Sciatic nerve (tissue), 2 donors: Measurements from ENCODE around the gene L3HYPDH. TPM values are rescaled to one million over a fixed set of nuclear protein-coding genes. Genes with fewer than 3 reads are reported as not detected.
A peak's percentile ranks its signal among the peaks of the same experiment; 100 is the strongest.
"Not testable (repeated sequence)": the region's sequence is repeated elsewhere in the genome, so short reads cannot be mapped to it uniquely, and the experiment has no call there.

Experiments used
- ATAC-seq: fragments of 200-7000 bp; cut with Tn5 transposase; one replicate; pipeline ENCODE4 v1.9.1; 2020; ENCODE audit warnings: mild to moderate bottlenecking, moderate library complexity
- DNase-seq: peaks from one replicate; pipeline ENCODE4 v3.0.0-alpha.2; 2020; ENCODE audit warnings: low spot score
- intact Hi-C: fragments of 100-400 bp; cut with DNase I; formaldehyde crosslinking; loops from one replicate; pipeline ENCODE4 v1.14.2; 2022
- total RNA-seq: library from RNA; stranded (reverse); fragmentation: NEBNext Ultra II Directional; extraction: Animal tissue kit (Norgen Biotek cat#: 25700); gene quantifications from one replicate; pipeline ENCODE4 v1.2.1, GENCODE V29; 2021
- donor health status: DM: no; HTN: no; CAD: no.
- donor health status: DM: no; HTN: no; CAD: no.

Gene L3HYPDH
- total RNA-seq, 1 donor from 2014 or later = 46.1 TPM

DNA sequence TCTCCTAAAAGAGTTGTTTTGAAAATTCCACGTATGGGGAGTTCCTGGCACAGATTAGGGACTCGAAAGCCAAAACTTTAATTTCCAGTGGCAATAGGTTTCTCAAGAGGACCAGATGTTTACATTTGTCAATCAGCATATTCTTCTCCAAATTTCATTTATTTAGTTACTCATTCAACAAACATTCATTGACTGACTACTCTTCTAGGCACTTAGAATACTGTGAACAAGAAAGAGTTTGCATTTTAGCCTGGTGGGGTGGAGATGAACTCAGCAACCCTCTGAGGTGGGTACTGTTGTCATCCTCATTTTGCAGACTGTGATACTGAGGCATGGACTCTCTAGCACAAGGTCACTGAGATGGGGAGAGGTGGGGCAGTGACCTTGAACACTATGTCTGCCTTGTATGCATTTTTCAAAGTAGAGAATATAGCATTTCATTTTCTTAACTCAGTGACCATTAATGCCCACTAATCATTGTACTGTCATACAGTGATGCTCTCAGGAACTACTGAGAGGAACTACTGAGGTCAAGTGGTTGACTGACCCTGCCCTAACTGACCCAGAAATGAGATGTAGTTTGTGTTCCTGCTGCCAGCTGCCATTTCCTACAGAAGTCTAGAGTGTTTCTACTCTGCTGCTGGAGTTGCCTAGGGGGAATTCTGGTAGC is 2.2 kb downstream of the L3HYPDH start:
- intact Hi-C loops = no loop called here
- ATAC-seq (no peak), DNase-seq (no peak)

DNA sequence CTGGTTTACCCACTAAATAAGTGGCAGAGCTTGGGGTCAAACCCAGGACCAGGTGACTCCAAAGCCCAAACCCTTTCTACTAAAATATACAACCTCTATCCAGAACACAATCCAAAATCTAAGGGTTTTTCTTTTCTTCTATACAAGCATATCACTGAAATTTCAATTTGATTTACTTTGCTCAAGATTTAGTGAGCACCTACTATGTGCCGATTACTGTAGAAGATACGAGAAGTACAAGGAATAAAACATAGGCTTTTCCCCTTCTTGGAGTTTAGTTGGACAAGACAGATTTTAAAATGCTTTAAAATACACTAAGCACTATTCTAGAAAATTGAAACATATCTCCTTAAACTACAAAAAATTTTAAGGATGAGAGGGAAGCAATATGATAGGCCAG is 2.8 kb downstream of the L3HYPDH start:
- DNase-seq (no peak), ATAC-seq (no peak)
- intact Hi-C loops = no loop called here

DNA sequence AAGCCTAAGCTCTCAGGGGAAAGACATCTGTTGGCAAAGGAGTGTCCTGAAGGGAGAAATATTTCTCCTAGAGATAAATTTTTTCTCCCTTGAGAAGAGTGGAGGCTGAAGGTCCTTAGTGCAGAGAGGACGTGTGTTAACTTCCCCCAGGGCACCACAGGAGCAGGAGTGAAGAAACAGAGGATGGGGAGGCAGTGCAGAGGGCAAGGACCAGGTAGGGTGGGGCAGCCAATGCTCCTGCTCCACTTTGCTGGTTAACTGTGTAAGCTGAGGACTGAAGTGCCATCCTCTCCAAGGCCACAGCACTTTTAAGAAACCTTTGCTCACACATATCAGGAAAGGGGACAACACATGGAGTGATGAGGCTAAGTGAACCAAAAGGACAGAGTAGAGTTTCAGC is 4.0 kb downstream of the L3HYPDH start:
- ATAC-seq (no peak), DNase-seq (no peak)
- intact Hi-C loops = no loop called here

DNA sequence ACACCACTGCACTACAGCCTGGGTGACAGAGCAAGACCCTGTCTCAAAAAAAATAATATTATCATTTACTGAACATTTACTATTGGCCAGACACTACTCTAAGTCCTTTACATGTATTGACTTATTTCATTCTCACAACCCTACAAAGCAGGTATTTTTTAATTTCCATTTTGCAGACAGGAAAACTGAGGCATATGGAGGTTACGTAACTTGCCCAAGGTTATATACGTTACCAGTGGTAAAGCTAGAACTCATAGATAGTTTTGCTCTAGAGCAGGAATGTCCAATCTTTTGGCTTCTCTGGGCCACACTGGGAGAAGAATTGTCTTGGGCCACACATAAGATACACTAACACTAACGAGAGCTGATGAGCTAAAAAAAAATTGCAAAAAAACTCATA is 5.7 kb downstream of the L3HYPDH start:
- intact Hi-C loops = no loop called here
- no peak for ATAC-seq
- DNase-seq = no peak

DNA sequence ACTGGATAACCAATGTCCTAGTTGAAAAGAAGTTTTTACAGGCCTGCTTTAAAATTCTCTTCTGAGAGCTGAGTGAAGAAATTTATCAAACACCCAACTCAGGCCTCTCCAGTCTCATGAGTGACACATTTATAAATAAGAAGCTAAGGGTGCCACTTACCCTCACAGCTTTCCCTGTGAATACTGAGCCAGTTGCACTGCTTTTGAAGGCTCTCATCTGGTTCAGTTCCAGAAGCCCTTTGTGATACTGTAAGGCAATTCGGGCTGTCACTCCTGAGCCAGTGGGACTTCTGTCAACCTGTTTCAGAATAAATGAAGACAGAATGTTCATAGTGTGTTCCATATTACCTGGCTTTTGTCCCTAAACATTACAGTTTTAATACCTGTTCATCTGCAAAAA is 8.5 kb downstream of the L3HYPDH start:
- DNase-seq (no peak), ATAC-seq (no peak)
- intact Hi-C loops = no loop called here

DNA sequence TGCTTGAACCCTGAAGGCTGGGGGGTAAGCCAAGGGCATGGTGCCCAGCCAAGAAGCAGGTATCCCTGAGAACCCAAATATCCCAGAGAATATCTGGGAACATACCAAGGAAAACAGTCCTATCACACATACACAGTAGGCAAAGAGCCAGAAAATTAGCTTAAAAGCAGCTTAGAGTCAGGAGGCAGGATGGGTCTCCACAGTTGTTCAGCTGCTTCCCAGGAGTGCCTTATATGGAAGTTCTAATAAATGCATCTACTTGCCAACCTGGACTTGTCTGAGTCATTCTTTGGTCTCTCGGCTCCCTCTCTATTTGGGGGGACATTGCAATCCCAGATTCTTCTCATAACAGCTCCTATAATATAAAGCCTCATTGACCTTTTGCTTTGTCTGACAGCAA is 10.0 kb downstream of the L3HYPDH start:
- intact Hi-C loops = no loop called here
- ATAC-seq (no peak), DNase-seq (no peak)

DNA sequence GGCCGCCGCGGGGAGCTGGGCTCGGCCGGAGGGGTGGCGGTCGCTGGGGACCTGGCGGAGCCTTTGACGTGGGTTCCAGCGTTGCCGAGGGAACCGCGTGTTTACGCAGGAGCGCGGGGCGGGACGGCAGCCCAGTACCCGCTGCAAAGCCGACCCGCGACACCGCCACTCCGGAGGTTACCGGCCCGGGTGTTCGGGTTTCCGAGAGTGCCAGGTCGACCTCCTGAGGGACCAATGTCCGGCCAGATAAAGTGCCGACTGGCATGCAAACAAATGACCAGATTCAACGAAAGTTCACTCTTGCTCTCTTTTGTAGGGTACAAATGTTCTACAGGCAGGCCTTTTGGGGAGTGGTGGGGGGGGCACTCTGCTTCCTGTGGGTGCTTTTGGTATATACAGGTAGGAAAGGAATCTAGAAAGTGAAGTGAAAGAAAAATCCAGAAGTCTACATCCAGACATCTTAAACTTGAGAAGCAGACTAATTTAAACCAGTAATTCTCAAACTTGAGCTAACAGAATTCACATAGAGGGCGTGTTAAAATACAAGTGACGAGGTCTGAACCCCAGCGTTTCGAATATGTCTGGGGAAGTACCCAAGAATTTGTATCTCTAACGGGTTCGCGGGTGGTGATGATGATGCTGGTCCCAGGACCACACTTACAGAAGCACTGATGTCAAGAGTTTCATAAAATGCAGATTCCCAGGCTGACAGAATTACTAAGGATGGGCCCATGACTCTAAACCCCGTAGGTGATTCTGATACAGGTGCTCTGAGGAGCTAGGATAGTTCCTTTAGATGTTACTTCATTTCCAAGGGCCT is 18.7 kb downstream of the L3HYPDH start, which contains the start of gene GPR135:
TSS of gene GPR135 (minus strand) at position 65 of the 820 bp plus-strand sequence. CDS start 154 bp downstream, outside the sequence.
- intact Hi-C loops = no loop called here
- DNase-seq = no peak
- peak; percentile 82 for ATAC-seq

DNA sequence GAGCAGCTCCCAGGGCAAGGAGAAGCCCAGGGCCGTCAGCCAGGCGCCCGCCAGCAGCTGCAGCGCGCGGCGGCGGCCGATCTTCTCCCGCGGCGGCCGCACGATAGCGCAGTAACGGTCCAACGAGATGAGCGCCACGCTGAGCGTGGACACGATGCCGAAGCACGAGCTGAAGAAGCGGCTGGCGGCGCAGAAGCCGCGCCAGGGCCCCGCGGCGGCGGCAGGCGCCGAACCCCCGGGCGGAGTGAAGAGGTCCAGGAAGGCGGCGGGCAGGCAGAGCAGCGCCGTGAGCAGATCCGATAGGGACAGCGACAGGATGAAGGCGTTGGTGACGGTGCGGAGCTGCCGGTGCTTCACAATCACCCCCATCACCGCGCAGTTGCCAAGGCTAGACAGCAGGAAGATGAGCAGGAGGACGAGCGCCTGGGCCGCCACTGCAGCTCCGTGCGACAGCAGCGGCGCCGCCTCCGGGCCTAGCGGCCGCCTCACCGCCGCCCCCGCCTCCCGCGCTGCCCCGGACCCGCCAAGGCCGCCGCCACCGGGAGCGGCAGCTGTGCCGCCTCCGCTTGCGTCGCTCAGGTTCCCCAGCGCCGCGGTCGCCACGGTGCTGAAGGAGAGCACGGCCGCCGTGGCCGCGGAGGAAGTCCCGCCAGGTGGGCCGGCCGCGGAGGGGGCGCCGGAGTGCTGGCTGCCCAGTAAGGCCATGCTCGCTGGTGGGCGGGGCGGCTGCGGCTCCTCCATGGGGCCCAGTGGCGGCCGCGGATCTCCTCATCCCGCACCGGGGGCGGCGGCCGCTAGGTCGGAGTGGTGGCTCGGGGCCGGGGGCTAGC is 19.5 kb downstream of the L3HYPDH start:
- ATAC-seq = peak; percentile 81
- intact Hi-C loops = no loop called here
- DNase-seq = peak; percentile 80

DNA sequence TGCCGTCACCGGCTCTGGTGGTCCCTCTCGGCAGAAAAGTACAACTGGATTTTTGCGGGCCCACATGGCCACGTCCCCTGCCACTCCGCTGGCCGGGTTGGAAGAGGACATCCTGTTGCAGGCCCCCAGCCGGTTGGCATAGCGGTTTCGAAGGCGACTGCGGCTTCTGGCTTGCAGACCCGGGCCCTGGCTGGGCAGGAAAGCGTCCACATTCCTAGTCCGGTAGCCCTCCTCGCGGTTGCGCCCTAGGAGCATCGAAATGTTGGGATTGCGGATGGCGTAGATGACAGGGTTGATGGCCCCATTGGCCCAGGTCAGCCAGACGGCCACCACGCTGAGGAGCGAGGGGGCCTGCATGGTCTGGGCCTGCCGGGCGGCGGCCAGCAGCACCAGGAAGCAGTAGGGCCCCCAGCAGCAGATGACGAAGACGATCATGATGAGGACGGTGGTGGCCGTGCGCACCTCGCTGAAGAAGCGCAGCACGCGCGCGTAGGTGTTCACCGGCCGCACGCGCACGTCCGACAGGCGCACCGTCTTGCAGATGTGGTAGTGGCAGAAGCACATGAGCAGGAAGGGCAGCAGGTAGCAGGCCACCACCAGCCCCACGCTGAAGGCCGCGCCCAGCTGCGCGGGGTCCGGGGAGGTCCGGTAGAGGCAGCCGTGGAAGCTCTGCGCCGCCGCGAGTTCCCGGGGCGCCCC is 20.3 kb downstream of the L3HYPDH start:
- ATAC-seq = peak; percentile 32
- intact Hi-C loops = no loop called here
- no peak for DNase-seq

DNA sequence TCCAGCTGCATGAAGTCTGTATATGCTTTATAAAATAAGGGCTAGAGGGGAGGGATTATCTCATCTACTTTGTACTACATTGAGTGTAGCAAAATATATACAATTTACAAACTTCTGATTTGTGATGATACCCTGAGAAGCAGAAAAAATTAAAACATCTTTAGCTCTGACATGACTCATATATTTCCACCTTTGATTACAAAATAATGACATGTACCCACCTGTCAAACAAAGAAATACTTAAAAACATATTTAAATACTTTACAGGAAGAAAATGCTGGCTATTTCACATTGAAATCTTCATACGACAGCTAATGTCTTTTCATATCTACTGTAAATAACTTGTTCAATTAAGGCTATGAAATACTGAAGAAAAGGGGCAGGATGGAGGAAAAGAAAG is 22.3 kb downstream of the L3HYPDH start:
- DNase-seq (no peak), ATAC-seq (no peak)
- intact Hi-C loops = no loop called here

DNA sequence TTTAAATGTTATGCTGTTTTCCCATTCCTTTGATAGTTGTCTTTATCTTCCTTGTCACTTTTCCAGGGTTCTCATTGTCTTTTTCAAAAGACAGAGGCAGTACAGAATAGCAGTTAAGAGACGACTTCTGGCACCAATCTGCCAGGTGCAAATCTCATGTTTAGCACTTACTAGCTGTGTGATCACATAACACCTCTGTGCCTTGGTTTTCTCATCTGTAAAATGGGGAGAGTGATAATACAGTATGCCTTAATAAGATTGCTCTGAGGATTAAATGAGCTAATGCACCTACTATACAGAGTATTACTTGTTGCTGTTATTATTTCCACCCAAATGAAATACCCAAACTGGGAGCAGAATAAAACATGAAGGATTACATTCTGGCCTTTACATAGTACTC is 23.8 kb downstream of the L3HYPDH start:
- intact Hi-C loops = no loop called here
- DNase-seq (no peak), ATAC-seq (no peak)

DNA sequence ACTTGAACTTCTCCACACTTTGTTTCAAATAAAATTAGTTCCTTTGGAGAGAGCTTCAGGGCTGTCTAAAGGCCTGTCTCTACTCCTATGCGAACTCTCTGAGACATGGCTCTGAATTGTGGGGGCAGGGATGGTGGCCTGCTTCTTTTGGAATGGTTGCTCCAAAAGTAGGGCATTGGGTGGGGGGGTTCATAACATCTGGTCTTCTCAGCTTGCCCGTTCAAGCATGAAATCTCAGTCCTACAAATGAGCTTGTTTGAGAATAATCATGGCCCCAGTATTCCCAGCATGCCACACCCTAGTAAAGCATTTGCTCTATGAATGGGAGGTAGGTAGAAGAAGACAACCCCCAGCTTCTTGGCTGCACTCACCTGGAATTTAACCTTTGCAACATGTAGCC is 25.7 kb downstream of the L3HYPDH start:
- intact Hi-C loops = loop anchor here (5.0 kb wide), 1 partner anchor 336 kb away; no protein-coding TSS in a partner anchor

DNA sequence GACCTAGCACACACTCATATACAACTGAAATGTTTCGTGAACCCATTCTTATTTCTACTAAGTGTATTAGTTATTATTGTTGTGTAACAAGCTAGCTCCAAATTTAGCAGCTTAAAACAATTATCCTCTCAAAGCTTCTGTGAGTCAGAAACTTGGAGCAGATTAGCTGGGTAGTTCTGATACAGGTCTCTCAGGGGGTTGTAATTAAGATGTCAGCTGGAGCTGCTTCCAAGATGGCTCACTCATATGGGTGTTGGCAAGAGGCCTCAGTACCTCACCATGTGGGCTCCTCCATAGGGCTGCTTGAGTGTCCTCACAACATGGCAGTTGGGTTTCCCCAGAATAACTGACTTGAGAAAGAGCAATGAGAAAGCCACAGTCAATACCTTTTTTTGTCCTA is 28.8 kb downstream of the L3HYPDH start:
- ATAC-seq (peak; percentile 13), DNase-seq (no peak)
- intact Hi-C loops = loop anchor here (5.0 kb wide), 1 partner anchor 333 kb away; no protein-coding TSS in a partner anchor

More for the DNA sequence above, 25.7 kb downstream of the L3HYPDH start:
- ATAC-seq (no peak), DNase-seq (no peak)

DNA sequence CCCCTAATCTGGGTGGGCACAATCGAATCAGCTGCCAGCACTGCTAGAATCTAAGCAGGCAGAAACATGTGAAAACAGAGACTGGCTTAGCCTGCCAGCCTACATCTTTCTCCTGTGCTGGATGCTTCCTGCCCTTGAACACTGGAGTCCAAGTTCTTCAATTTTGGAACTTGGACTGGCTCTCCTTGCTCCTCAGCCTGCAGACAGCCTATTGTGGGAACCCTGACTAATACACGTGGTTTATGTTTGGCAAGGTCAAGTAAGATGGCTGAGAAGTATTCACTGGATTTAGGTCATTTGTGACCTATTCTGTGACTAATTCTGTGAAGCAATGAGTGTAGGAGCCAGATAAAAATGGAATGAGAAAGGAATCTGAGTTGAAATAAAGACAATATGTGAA is 30.1 kb downstream of the L3HYPDH start:
- ATAC-seq = peak; percentile 86
- intact Hi-C loops = no loop called here

DNA sequence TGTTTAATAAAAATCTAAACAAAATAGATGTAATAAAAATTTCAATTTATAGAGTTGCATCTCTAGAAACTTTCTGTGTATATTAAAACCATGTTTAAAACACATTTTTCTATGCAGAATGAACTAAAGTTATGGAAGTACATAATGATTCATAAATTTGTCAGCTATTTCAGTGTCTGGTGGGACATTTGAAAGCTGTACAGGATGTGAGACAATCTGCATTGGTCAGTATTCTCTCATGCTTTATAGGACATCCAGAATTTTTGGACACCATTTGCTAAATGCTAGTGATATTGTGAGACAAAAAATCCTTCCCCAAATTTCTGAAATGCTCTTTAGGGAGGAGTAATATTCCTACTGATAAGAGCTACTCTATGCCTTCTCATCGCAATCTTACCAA is 32.4 kb downstream of the L3HYPDH start:
- ATAC-seq (no peak), DNase-seq (no peak)
- intact Hi-C loops = no loop called here

More for the DNA sequence above, 30.1 kb downstream of the L3HYPDH start:
- DNase-seq = no peak

DNA sequence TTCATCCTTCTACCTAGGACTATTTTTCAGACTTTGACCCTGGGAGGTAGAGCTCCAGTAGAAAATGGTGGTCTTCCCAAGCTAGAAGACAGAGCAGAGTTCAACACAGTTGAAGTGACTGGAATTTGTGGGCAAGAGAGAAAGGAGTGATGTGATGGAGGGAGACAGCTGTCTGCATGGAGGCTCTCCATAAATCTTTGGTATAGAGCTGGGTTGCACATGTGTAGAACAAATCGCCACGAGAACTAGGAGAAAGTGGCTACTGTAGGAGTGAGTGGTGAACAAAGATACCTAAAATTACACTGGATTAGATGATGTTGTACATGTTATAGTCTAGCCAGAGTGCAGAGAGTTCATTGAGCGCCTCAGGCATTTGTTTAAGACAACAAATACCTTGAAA is 33.5 kb downstream of the L3HYPDH start:
- intact Hi-C loops = no loop called here
- ATAC-seq = no peak
- DNase-seq = no peak

DNA sequence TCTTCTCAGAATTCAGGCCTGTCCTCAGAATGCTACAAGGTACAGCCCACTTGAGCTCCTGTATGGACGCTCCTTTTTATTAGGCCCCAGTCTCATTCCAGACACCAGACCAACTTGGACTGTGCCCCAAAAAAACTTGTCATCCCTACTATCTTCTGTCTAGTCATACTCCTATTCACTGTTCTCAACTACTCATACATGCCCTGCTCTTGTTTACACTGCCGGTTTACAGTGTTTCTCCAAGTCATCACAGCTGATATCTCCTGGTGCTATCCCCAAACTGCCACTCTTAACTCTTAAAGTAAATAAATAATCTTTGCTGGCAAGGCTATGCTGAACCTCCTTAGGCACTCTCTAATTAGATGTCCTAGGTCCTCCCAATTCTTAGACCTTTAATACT is 35.5 kb downstream of the L3HYPDH start:
- DNase-seq, ATAC-seq: not testable (repeated sequence)
- intact Hi-C loops = loop anchor here (5.0 kb wide), 1 partner anchor 321 kb away; no protein-coding TSS in a partner anchor

DNA sequence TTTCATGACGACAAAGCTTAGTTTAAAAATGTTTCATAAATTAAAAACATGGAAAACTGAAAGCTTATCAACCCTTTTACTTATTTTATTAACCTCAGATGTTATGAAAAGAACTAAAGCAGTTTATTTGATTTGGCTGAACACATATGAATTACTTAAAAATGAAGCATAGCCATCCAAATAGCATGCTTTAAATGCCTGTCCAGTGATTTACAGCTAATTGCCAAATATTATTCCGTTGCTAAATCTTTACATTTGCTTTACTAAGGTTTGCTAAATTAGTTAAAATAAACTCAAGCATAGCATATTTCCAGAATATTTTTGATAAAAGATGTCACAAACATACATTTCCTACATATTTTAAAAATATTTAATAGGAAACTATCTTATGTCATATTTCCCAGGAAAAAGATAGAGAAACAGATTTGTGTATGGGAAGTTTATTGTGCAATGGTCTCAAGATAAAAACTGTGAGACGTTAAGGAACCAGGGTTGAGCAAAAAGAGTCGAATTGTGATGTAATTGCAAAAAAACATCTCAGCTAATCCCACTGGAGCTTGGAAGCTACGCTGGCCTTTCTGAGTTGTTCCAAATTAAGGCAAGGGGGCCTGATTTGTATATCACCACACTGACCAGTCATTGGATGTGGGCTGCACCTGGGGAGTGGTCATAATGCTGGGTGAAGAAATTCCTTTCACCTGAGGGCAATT is 44.8 kb downstream of the L3HYPDH start:
- intact Hi-C loops = no loop called here
- ATAC-seq (peak; percentile 66), DNase-seq (no peak)
